IMR-90 (cell line): ENCODE measurements around the gene NCKAP5. TPM values are rescaled to one million over a fixed set of nuclear protein-coding genes. Genes with fewer than 3 reads are reported as not detected.

Experiments used
- ATAC-seq: fragments of 200-7000 bp; cut with Tn5 transposase; 2 replicates; pipeline ENCODE4 v1.9.1; 2020; ENCODE audit warnings: low read depth, mild to moderate bottlenecking, moderate library complexity
- BruUV-seq: library from RNA; stranded (reverse); fragments of 400-500 nt; replicated peaks from 2 replicates; lab custom pipeline; 2021; lab: Mats Ljungman, UMichigan
- CTCF ChIA-PET: fragments of 300-600 bp; formaldehyde crosslinking; extraction: SDS; loops from one replicate; lab custom pipeline; 2021; ENCODE audit warnings: antibody characterized with exemption; lab: Yijun Ruan, JAX
- POLR2A ChIA-PET: fragments of 300-600 bp; sonication (Branson Sonifier 250); formaldehyde crosslinking; loops from one replicate; lab custom pipeline; 2022; ENCODE audit warnings: antibody characterized with exemption; ENCODE audit not compliant: unreplicated experiment; lab: Charles Lee
- DNase-seq: peaks from one replicate; pipeline ENCODE4 v3.0.0; 2013
- H2AFZ ChIP-seq: replicated peaks from 2 replicates; pipeline ENCODE3; 2013; ENCODE audit warnings: low read length, mild to moderate bottlenecking; ENCODE audit not compliant: poor library complexity
- H2AK5ac ChIP-seq: 2 replicates; pipeline ENCODE4 v1.6.1; 2013; ENCODE audit warnings: low read depth, low read length, inconsistent platforms
- H2AK9ac ChIP-seq: replicated peaks from 2 replicates; pipeline ENCODE3; 2013; ENCODE audit warnings: mild to moderate bottlenecking, low read depth, low read length, moderate library complexity; ENCODE audit not compliant: poor library complexity
- H2BK120ac ChIP-seq: 2 replicates; pipeline ENCODE4 v1.6.1; 2013; ENCODE audit warnings: low read depth, low read length, inconsistent platforms
- H2BK15ac ChIP-seq: 3 replicates; pipeline ENCODE4 v1.6.1; 2013; ENCODE audit warnings: low read depth, low read length, inconsistent platforms
- H2BK20ac ChIP-seq: 2 replicates; pipeline ENCODE4 v1.6.1; 2013; ENCODE audit warnings: low read depth, mild to moderate bottlenecking, inconsistent platforms, low read length, moderate library complexity
- H2BK5ac ChIP-seq: 2 replicates; pipeline ENCODE4 v1.6.1; 2013; ENCODE audit warnings: mild to moderate bottlenecking, low read depth, low read length, inconsistent platforms; ENCODE audit not compliant: poor library complexity, severe bottlenecking
- H3K14ac ChIP-seq: replicated peaks from 2 replicates; pipeline ENCODE4 v1.6.1; 2013; ENCODE audit warnings: low read depth, low read length, inconsistent platforms
- H3K18ac ChIP-seq: 2 replicates; pipeline ENCODE4 v1.6.1; 2013; ENCODE audit warnings: low read depth, low read length, control low read depth
- H3K23ac ChIP-seq: 2 replicates; pipeline ENCODE4 v1.6.1; 2013; ENCODE audit warnings: low read depth, low read length, inconsistent platforms
- H3K27ac ChIP-seq: 2 replicates; pipeline ENCODE4 v1.5.1; 2013; ENCODE audit warnings: mild to moderate bottlenecking, control low read depth, low read length; ENCODE audit not compliant: insufficient read depth
- H3K27me3 ChIP-seq: 2 replicates; pipeline ENCODE4 v1.6.1; 2013; ENCODE audit warnings: low read length; ENCODE audit not compliant: control insufficient read depth, insufficient read depth
- H3K36me3 ChIP-seq: 2 replicates; pipeline ENCODE4 v1.6.1; 2013; ENCODE audit warnings: low read length, mixed read lengths; ENCODE audit not compliant: control insufficient read depth, insufficient read depth
- H3K4ac ChIP-seq: 2 replicates; pipeline ENCODE4 v1.6.1; 2013; ENCODE audit warnings: low read depth, low read length, inconsistent platforms
- H3K4me1 ChIP-seq: 2 replicates; pipeline ENCODE4 v1.6.1; 2013; ENCODE audit warnings: low read length, mixed read lengths; ENCODE audit not compliant: control insufficient read depth, insufficient read depth
- H3K4me2 ChIP-seq: 2 replicates; pipeline ENCODE4 v1.6.1; 2013; ENCODE audit warnings: low read depth, mild to moderate bottlenecking, control low read depth, low read length, moderate library complexity
- H3K4me3 ChIP-seq: 2 replicates; pipeline ENCODE4 v1.5.1; 2013; ENCODE audit warnings: low read depth, mild to moderate bottlenecking, control low read depth, low read length, moderate library complexity; ENCODE audit not compliant: insufficient read depth
- H3K56ac ChIP-seq: 2 replicates; pipeline ENCODE4 v1.6.1; 2013; ENCODE audit warnings: low read length, inconsistent platforms; ENCODE audit not compliant: insufficient read depth; ENCODE audit errors: extremely low read depth
- H3K79me1 ChIP-seq, 2 experiments: 2 replicates each; pipeline ENCODE4 v1.6.1; 2013; ENCODE audit warnings: low read length in 2 of 2, inconsistent platforms in 1 of 2, low read depth in 1 of 2
- H3K9ac ChIP-seq: 2 replicates; pipeline ENCODE4 v1.6.1; 2013; ENCODE audit warnings: low read depth, low read length, control low read depth
- H3K9me1 ChIP-seq: 2 replicates; pipeline ENCODE4 v1.6.1; 2013; ENCODE audit warnings: low read length, inconsistent platforms; ENCODE audit not compliant: insufficient read depth
- H3K9me3 ChIP-seq: 2 replicates; pipeline ENCODE4 v1.6.1; 2013; ENCODE audit warnings: low read length; ENCODE audit not compliant: control insufficient read depth, insufficient read depth
- H4K20me1 ChIP-seq: 2 replicates; pipeline ENCODE4 v1.6.1; 2013; ENCODE audit warnings: low read length, inconsistent platforms; ENCODE audit not compliant: insufficient read depth
- H4K5ac ChIP-seq: 2 replicates; pipeline ENCODE4 v1.6.1; 2013; ENCODE audit warnings: mild to moderate bottlenecking, low read depth, low read length, control low read depth
- H4K8ac ChIP-seq, 2 experiments: 2 replicates each; pipeline ENCODE4 v1.6.1; 2013; ENCODE audit warnings: low read depth in 2 of 2, low read length in 2 of 2, control low read depth in 1 of 2, inconsistent platforms in 1 of 2
- H4K91ac ChIP-seq: 2 replicates; pipeline ENCODE4 v1.6.1; 2013; ENCODE audit warnings: low read depth, low read length, inconsistent platforms; ENCODE audit not compliant: insufficient read depth
- BHLHE40 ChIP-seq: fragments of 150-350 bp; IDR thresholded peaks from 2 replicates; pipeline ENCODE4 v1.6.1; 2016; ENCODE audit warnings: mild to moderate bottlenecking, low read depth, low read length
- CHD1 ChIP-seq: IDR thresholded peaks from 2 replicates; pipeline ENCODE4 v1.6.1; 2012; ENCODE audit warnings: low read depth, low read length, improper control_type of control experiment
- FOS ChIP-seq: fragments of 150-350 bp; IDR thresholded peaks from 2 replicates; pipeline ENCODE4 v1.6.1; 2016; ENCODE audit warnings: low read depth, low read length
- MAFK ChIP-seq: IDR thresholded peaks from 2 replicates; pipeline ENCODE4 v1.6.1; 2012; ENCODE audit warnings: low read depth, low read length, improper control_type of control experiment
- NFE2L2 ChIP-seq: fragments of 150-350 bp; IDR thresholded peaks from 2 replicates; pipeline ENCODE4 v1.6.1; 2016; ENCODE audit warnings: low read depth, mild to moderate bottlenecking, low read length
- POLR2A ChIP-seq: IDR thresholded peaks from 2 replicates; pipeline ENCODE4 v1.6.1; 2012; ENCODE audit warnings: mild to moderate bottlenecking, low read depth, low read length
- WGBS, 2 experiments: methylation state at CpG; one replicate each; pipeline versions ENCODE4 v1.1.5 to v1.1.7; 2013; ENCODE audit warnings: missing lambda C conversion rate in 2 of 2; ENCODE audit not compliant: insufficient read length in 1 of 2; ENCODE audit errors: extremely low coverage in 2 of 2; 5-methylcytosine and 5-hydroxymethylcytosine counted together
- dilution Hi-C: fragments of 300-500 bp; cut with HindIII; formaldehyde crosslinking; loops from one replicate; pipeline ENCODE4 v1.14.3; 2018; ENCODE audit warnings: low sequenced_read_pairs; ENCODE audit not compliant: unreplicated experiment
- in situ Hi-C: fragments of 300-500 bp; cut with MboI; formaldehyde crosslinking; loops from 3 replicates; pipeline ENCODE4 v1.14.3; 2019; ENCODE audit warnings: low sequenced_read_pairs, inconsistent platforms, mixed read lengths
- intact Hi-C: fragments of 100-400 bp; cut with micrococcal nuclease; formaldehyde crosslinking; loops from 2 replicates; pipeline ENCODE4 v1.10.0; 2022
- polyA plus RNA-seq, 3 experiments: library from polyadenylated mRNA; depleted of rRNA; stranded (reverse); fragments of >200 nt; gene quantifications; 2 replicates each; pipeline ENCODE4 v1.2.3, GENCODE V29; 2012; ENCODE audit warnings: low replicate concordance in 1 of 3
- total RNA-seq: library from RNA; depleted of rRNA; stranded (reverse); fragments of >200 nt; gene quantifications from 2 replicates; pipeline ENCODE4 v1.2.3, GENCODE V29; 2012
- TF ChIP-seq, protein P1 (sequence below): conservative IDR thresholded peaks from 2 replicates; pipeline ENCODE4 v1.5.1; 2012; ENCODE audit warnings: mild to moderate bottlenecking, low read depth, low read length, improper control_type of control experiment

Gene NCKAP5
- total and polyA plus RNA-seq, 2 of the 4 experiments (the other 2 are of a cell fraction): 2.7 to 3.9 TPM

DNA sequence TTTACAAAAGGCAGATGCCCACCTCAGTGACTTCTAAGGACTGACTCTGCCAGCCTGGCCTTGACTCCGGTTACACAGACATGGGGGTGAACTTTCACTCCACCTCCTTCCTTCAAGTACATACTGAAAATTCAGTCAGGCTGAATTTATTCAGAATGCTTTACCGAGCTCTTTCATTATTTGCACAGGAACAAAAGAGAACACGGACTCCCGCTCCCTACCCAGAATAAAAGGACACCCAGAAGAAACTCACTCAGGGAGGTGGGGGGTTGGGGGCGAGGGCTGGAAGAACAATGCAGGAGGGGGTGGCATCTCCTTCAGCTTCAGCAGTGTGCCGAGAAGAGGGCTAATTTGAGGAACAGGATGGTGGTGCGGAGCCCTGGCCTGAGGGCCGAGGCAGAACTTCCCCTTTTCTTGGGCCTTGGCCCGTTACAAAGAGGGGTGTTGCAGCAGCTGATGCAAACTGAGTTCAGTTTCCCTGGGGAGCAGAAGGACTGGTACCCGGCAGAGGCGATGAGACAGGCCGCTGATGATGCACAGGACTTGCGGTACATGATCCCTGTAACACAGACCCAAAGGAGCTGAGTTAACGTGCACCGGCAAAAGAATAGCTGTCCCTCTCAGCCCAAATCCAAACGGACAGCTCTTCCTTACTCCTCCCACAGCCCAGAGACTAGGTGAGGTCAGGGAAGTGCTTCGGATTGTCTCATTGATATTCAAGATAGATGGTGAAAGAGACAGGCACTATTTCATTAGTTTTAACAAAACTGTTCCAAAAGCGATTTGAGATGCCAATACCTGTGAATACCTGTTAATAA lies 922.3 kb downstream of the NCKAP5 start:
- no peak overlapping the region for H3K9ac ChIP-seq
- no peak overlapping the region for H3K56ac ChIP-seq
- ATAC-seq (no peak), DNase-seq (no peak)
- in situ Hi-C loops (no loop called here), dilution Hi-C loops (no loop called here), intact Hi-C loops (loop anchor here (10.0 kb wide), 1 partner anchor 359 kb away; no protein-coding TSS in a partner anchor)
- peaks cover 22% of the 10 kb centered on the region for H3K9me1 ChIP-seq
- H3K4me3 ChIP-seq: no peak overlapping the region
- H3K18ac ChIP-seq: no peak overlapping the region
- no peak overlapping the region for H2BK120ac ChIP-seq
- no peak overlapping the region for H2BK15ac ChIP-seq
- peaks cover 6% of the 10 kb centered on the region; the same call in 1 of the 2 replicates for H4K20me1 ChIP-seq
- H3K4me1 ChIP-seq: 0 out of 2 replicates have a peak, but pooled peaks cover 2% of the 10 kb centered on the region
- no peak overlapping the region for H3K14ac ChIP-seq
- 91% methylated on average over 6 of the region's 18 CpGs; no CpG with 5 or more reads in 1 of the 2 experiments for WGBS, 2 experiments
- H2AFZ ChIP-seq: no peak overlapping the region
- peak overlapping the region in 1 of 2 experiments; percentile 5; a peak in 1 of 4 replicates for H4K8ac ChIP-seq
- no peak overlapping the region for H2AK5ac ChIP-seq
- ChIA-PET CTCF (no interaction called here), POLR2A (no interaction called here)
- H2BK20ac ChIP-seq: no peak overlapping the region
- H2BK5ac ChIP-seq: no peak overlapping the region
- H3K27ac ChIP-seq: no peak overlapping the region
- no peak overlapping the region for H3K4me2 ChIP-seq
- no peak overlapping the region for H4K91ac ChIP-seq
- BruUV-seq: no TSS peak
- H3K27me3 ChIP-seq: no peaks in the 10 kb centered on the region
- H3K79me1 ChIP-seq: peaks cover 16 to 58% of the 10 kb centered on the region in 2 experiments; a peak in 3 of 4 replicates
- H3K23ac ChIP-seq: no peak overlapping the region
- no peak overlapping the region for H3K4ac ChIP-seq
- H2AK9ac ChIP-seq: no peak overlapping the region
- H3K36me3 ChIP-seq: peaks cover 21% of the 10 kb centered on the region
- no peak overlapping the region for H4K5ac ChIP-seq
- H3K9me3 ChIP-seq: no peaks in the 10 kb centered on the region
- TF ChIP-seq BHLHE40: no peak
- TF ChIP-seq MAFK: no peak
- no peak for TF ChIP-seq CHD1
- TF ChIP-seq, protein P1, sequence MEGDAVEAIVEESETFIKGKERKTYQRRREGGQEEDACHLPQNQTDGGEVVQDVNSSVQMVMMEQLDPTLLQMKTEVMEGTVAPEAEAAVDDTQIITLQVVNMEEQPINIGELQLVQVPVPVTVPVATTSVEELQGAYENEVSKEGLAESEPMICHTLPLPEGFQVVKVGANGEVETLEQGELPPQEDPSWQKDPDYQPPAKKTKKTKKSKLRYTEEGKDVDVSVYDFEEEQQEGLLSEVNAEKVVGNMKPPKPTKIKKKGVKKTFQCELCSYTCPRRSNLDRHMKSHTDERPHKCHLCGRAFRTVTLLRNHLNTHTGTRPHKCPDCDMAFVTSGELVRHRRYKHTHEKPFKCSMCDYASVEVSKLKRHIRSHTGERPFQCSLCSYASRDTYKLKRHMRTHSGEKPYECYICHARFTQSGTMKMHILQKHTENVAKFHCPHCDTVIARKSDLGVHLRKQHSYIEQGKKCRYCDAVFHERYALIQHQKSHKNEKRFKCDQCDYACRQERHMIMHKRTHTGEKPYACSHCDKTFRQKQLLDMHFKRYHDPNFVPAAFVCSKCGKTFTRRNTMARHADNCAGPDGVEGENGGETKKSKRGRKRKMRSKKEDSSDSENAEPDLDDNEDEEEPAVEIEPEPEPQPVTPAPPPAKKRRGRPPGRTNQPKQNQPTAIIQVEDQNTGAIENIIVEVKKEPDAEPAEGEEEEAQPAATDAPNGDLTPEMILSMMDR: no peak
- TF ChIP-seq NFE2L2: no peak
- no peak for TF ChIP-seq FOS
- no peak for TF ChIP-seq POLR2A
